ENCODE results near the gene TMPRSS4.

- TF ChIP-seq, protein P1, sequence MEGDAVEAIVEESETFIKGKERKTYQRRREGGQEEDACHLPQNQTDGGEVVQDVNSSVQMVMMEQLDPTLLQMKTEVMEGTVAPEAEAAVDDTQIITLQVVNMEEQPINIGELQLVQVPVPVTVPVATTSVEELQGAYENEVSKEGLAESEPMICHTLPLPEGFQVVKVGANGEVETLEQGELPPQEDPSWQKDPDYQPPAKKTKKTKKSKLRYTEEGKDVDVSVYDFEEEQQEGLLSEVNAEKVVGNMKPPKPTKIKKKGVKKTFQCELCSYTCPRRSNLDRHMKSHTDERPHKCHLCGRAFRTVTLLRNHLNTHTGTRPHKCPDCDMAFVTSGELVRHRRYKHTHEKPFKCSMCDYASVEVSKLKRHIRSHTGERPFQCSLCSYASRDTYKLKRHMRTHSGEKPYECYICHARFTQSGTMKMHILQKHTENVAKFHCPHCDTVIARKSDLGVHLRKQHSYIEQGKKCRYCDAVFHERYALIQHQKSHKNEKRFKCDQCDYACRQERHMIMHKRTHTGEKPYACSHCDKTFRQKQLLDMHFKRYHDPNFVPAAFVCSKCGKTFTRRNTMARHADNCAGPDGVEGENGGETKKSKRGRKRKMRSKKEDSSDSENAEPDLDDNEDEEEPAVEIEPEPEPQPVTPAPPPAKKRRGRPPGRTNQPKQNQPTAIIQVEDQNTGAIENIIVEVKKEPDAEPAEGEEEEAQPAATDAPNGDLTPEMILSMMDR (IDR thresholded peaks at IDR 0.05 in 2 of 3, conservative IDR thresholded peaks at IDR 0.05 in 1 of 3; ENCODE audit: borderline replicate concordance in 1 of 3, insufficient read depth in 1 of 3, low read depth in 2 of 3, low read length in 2 of 3), result no peak
- TF ChIP-seq YY1 (IDR thresholded peaks at IDR 0.05; ENCODE audit: extremely low read depth, insufficient replicate concordance, low read depth, low read length) (no peak), POLR2A (IDR thresholded peaks at IDR 0.05; ENCODE audit: borderline replicate concordance, extremely low read depth, insufficient read depth, insufficient read length) (no peak), ZNF274 (IDR thresholded peaks at IDR 0.05; ENCODE audit: low read depth, low read length) (no peak), EZH2 (IDR thresholded peaks at IDR 0.05) (no peak), EZH2phosphoT487 (IDR thresholded peaks at IDR 0.05; ENCODE audit: borderline replicate concordance) (no peak), RAD21 (IDR thresholded peaks at IDR 0.05; ENCODE audit: low read depth) (no peak), SP1 (IDR thresholded peaks at IDR 0.05; ENCODE audit: low read depth) (no peak), SRF (IDR thresholded peaks at IDR 0.05; ENCODE audit: low read depth) (no peak), ZBTB33 (IDR thresholded peaks at IDR 0.05; ENCODE audit: extremely low read depth, insufficient replicate concordance, low read length) (no peak)
- TF ChIP-seq, protein P2, sequence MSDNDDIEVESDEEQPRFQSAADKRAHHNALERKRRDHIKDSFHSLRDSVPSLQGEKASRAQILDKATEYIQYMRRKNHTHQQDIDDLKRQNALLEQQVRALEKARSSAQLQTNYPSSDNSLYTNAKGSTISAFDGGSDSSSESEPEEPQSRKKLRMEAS (IDR thresholded peaks at IDR 0.05), result no peak
- TF ChIP-seq, protein P3, sequence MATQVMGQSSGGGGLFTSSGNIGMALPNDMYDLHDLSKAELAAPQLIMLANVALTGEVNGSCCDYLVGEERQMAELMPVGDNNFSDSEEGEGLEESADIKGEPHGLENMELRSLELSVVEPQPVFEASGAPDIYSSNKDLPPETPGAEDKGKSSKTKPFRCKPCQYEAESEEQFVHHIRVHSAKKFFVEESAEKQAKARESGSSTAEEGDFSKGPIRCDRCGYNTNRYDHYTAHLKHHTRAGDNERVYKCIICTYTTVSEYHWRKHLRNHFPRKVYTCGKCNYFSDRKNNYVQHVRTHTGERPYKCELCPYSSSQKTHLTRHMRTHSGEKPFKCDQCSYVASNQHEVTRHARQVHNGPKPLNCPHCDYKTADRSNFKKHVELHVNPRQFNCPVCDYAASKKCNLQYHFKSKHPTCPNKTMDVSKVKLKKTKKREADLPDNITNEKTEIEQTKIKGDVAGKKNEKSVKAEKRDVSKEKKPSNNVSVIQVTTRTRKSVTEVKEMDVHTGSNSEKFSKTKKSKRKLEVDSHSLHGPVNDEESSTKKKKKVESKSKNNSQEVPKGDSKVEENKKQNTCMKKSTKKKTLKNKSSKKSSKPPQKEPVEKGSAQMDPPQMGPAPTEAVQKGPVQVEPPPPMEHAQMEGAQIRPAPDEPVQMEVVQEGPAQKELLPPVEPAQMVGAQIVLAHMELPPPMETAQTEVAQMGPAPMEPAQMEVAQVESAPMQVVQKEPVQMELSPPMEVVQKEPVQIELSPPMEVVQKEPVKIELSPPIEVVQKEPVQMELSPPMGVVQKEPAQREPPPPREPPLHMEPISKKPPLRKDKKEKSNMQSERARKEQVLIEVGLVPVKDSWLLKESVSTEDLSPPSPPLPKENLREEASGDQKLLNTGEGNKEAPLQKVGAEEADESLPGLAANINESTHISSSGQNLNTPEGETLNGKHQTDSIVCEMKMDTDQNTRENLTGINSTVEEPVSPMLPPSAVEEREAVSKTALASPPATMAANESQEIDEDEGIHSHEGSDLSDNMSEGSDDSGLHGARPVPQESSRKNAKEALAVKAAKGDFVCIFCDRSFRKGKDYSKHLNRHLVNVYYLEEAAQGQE (IDR thresholded peaks at IDR 0.05; ENCODE audit: low read depth), result no peak
These were observed 77.8 kb downstream of the TMPRSS4 start for GRCh38 chr11:118154641-118155040.

Data from HCT116 (cell line).